GM12878 (cell line): Measurements from ENCODE around the gene MUC12. TPM values are rescaled to one million over a fixed set of nuclear protein-coding genes. Genes with fewer than 3 reads are reported as not detected.

Experiments
- BHLHE40 ChIP-seq, 2 experiments: fragments of 450-650 bp in 1 of 2; IDR thresholded peaks; 2 replicates each; pipeline ENCODE4 v1.6.1; 2011 to 2017; ENCODE audit warnings: low read depth in 2 of 2, borderline replicate concordance in 1 of 2, improper control_type of control experiment in 1 of 2, low read length in 1 of 2, mild to moderate bottlenecking in 1 of 2
- CHD4 ChIP-seq: fragments of 200-600 bp; sonication (generic); IDR thresholded peaks from 2 replicates; pipeline ENCODE4 v1.6.1; 2016; ENCODE audit warnings: mild to moderate bottlenecking
- EGR1 ChIP-seq, 2 experiments: IDR thresholded peaks; 1 replicate in 1 of 2; 2 replicates in 1 of 2; pipeline ENCODE4 v1.6.1; 2011 to 2012; ENCODE audit warnings: low read depth in 2 of 2, low read length in 2 of 2, borderline replicate concordance in 1 of 2, mild to moderate bottlenecking in 1 of 2, moderate library complexity in 1 of 2
- HDAC2 ChIP-seq: fragments of 200-600 bp; sonication (generic); IDR thresholded peaks from 2 replicates; pipeline ENCODE4 v1.6.1; 2017
- MXI1 ChIP-seq: fragments of 150-350 bp; IDR thresholded peaks from 2 replicates; pipeline ENCODE4 v1.6.1; 2011; ENCODE audit warnings: low read depth, mild to moderate bottlenecking, inconsistent platforms, low read length, improper control_type of control experiment
- RFX5 ChIP-seq: IDR thresholded peaks from 2 replicates; pipeline ENCODE4 v1.6.1; 2011; ENCODE audit warnings: low read depth, low read length, improper control_type of control experiment
- SMC3 ChIP-seq: IDR thresholded peaks from 2 replicates; pipeline ENCODE4 v1.6.1; 2011; ENCODE audit warnings: low read length, improper control_type of control experiment, borderline replicate concordance
- SREBF2 ChIP-seq: IDR thresholded peaks from 2 replicates; pipeline ENCODE4 v1.6.1; 2012; ENCODE audit warnings: mild to moderate bottlenecking, low read length
- TBL1XR1 ChIP-seq: IDR thresholded peaks from 2 replicates; pipeline ENCODE4 v1.6.1; 2012; ENCODE audit warnings: low read depth, low read length, improper control_type of control experiment
- TCF12 ChIP-seq: IDR thresholded peaks from 2 replicates; pipeline ENCODE4 v1.6.1; 2011; ENCODE audit warnings: low read depth, mild to moderate bottlenecking, low read length
- YBX1 ChIP-seq: fragments of 450-650 bp; IDR thresholded peaks from 2 replicates; pipeline ENCODE4 v1.6.1; 2016; ENCODE audit warnings: antibody characterized with exemption
- YY1 ChIP-seq: IDR thresholded peaks from 2 replicates; pipeline ENCODE4 v1.6.1; 2011; ENCODE audit warnings: low read depth, mild to moderate bottlenecking, low read length
- polyA plus RNA-seq, 11 experiments: library from polyadenylated mRNA; depleted of rRNA in 4 of 11; unstranded in 6 of 11; stranded (reverse) in 5 of 11; fragments of >200 nt; fragmentation: Nextera tagmentation in 4 of 11; fragmentation: Illumina TruSeq in 1 of 11; extraction: Ambion mirVana in 4 of 11; extraction: Trizol in 1 of 11; gene quantifications; 1 replicate in 1 of 11; 2 replicates in 10 of 11; pipeline versions ENCODE4 v1.2.1 to v1.2.3, GENCODE V29; 2011 to 2016; ENCODE audit warnings: inconsistent platforms in 2 of 11, missing spikeins in 2 of 11, low read depth in 1 of 11
- total RNA-seq, 4 experiments: library from RNA; depleted of rRNA in 3 of 4; stranded (reverse); fragments of >200 nt in 3 of 4; fragmentation: Illumina TruSeq in 1 of 4; extraction: Trizol in 1 of 4; gene quantifications; 2 replicates each; pipeline versions ENCODE4 v1.2.1 to v1.2.3, GENCODE V29; 2013 to 2021
- TF ChIP-seq, protein P1 (sequence below): IDR thresholded peaks from 2 replicates; pipeline ENCODE4 v1.6.1; 2011; ENCODE audit warnings: borderline replicate concordance, low read depth, mild to moderate bottlenecking, moderate library complexity, low read length; ENCODE audit not compliant: insufficient read depth, poor library complexity, severe bottlenecking
- TF ChIP-seq, protein P2 (sequence below): IDR thresholded peaks from 2 replicates; pipeline ENCODE4 v1.6.1; 2011; ENCODE audit warnings: low read depth, mild to moderate bottlenecking, low read length, moderate library complexity, borderline replicate concordance; ENCODE audit errors: extremely low read depth
- TF ChIP-seq, protein P3 (sequence below): IDR thresholded peaks from 2 replicates; pipeline ENCODE4 v1.6.1; 2012; ENCODE audit warnings: low read depth, low read length, improper control_type of control experiment
- TF ChIP-seq, protein P4 (sequence below): fragments of 450-650 bp; IDR thresholded peaks from 2 replicates; pipeline ENCODE4 v1.6.1; 2017; ENCODE audit warnings: mild to moderate bottlenecking, moderate library complexity

Gene MUC12
- total and polyA plus RNA-seq, 10 of the 15 experiments (the other 5 are each of a cell fraction or from before 2014, with no cell fraction given): 1.7 to 4.5 (median 2.6) TPM

DNA sequence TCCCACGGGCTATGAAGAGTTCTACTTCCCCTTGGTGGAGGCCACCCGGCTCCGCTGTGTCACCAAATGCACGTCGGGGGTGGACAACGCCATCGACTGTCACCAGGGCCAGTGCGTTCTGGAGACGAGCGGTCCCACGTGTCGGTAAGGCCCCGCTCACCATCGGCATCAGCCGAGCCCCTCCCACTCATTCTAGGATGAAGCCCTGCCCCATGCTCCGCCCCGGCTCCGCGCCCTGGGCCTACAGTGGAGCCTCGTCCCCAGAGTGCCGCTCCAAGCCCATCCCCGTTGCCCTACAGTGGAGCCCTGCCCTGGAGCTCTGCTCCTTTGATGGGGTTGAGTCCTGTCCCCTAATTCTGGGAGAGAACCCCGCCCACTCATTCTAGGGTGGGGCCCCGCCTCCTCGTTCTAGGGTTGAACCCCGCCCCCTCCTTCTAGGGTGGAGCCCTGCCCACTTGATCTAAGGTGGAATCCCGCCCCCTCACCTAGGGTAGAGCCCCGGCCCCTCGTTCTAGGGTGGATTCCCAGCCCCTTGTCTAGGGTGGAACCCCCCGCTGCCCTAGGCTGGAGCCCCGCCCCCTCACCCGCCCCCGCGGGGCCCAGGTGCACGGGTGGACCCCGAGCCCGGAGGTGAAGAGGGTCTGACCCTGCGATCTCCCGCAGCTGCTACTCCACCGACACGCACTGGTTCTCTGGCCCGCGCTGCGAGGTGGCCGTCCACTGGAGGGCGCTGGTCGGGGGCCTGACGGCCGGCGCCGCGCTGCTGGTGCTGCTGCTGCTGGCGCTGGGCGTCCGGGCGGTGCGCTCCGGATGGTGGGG, 3.4 kb upstream of the MUC12 start (continued):
- TF ChIP-seq, protein P1, sequence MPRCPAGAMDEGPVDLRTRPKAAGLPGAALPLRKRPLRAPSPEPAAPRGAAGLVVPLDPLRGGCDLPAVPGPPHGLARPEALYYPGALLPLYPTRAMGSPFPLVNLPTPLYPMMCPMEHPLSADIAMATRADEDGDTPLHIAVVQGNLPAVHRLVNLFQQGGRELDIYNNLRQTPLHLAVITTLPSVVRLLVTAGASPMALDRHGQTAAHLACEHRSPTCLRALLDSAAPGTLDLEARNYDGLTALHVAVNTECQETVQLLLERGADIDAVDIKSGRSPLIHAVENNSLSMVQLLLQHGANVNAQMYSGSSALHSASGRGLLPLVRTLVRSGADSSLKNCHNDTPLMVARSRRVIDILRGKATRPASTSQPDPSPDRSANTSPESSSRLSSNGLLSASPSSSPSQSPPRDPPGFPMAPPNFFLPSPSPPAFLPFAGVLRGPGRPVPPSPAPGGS: no peak
- no peak for TF ChIP-seq RFX5
- peak in 1 of 2 experiments; percentile 45; a peak in 2 of 3 replicates for TF ChIP-seq EGR1 (IDR thresholded peaks at IDR 0.05; ENCODE audit: borderline replicate concordance in 1 of 2, low read depth in 2 of 2, low read length in 2 of 2)
- peak; percentile 85 for TF ChIP-seq SMC3
- no peak for TF ChIP-seq YBX1
- TF ChIP-seq, protein P2, sequence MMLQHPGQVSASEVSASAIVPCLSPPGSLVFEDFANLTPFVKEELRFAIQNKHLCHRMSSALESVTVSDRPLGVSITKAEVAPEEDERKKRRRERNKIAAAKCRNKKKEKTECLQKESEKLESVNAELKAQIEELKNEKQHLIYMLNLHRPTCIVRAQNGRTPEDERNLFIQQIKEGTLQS: no peak
- TF ChIP-seq BHLHE40 (IDR thresholded peaks at IDR 0.05; ENCODE audit: borderline replicate concordance in 1 of 2, low read depth in 2 of 2, low read length in 1 of 2): peak in 1 of 2 experiments; percentile 53; a peak in 2 of 4 replicates
- TF ChIP-seq YY1: peak; percentile 75
- TF ChIP-seq TCF12: 0 out of 2 replicates have a peak, but pooled peaks have one; percentile 54
- TF ChIP-seq TBL1XR1: no peak
- TF ChIP-seq, protein P3, sequence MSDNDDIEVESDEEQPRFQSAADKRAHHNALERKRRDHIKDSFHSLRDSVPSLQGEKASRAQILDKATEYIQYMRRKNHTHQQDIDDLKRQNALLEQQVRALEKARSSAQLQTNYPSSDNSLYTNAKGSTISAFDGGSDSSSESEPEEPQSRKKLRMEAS: no peak
- TF ChIP-seq HDAC2: no peak
- no peak for TF ChIP-seq CHD4
- no peak; the same call in 1 of the 2 replicates for TF ChIP-seq MXI1
- TF ChIP-seq, protein P4, sequence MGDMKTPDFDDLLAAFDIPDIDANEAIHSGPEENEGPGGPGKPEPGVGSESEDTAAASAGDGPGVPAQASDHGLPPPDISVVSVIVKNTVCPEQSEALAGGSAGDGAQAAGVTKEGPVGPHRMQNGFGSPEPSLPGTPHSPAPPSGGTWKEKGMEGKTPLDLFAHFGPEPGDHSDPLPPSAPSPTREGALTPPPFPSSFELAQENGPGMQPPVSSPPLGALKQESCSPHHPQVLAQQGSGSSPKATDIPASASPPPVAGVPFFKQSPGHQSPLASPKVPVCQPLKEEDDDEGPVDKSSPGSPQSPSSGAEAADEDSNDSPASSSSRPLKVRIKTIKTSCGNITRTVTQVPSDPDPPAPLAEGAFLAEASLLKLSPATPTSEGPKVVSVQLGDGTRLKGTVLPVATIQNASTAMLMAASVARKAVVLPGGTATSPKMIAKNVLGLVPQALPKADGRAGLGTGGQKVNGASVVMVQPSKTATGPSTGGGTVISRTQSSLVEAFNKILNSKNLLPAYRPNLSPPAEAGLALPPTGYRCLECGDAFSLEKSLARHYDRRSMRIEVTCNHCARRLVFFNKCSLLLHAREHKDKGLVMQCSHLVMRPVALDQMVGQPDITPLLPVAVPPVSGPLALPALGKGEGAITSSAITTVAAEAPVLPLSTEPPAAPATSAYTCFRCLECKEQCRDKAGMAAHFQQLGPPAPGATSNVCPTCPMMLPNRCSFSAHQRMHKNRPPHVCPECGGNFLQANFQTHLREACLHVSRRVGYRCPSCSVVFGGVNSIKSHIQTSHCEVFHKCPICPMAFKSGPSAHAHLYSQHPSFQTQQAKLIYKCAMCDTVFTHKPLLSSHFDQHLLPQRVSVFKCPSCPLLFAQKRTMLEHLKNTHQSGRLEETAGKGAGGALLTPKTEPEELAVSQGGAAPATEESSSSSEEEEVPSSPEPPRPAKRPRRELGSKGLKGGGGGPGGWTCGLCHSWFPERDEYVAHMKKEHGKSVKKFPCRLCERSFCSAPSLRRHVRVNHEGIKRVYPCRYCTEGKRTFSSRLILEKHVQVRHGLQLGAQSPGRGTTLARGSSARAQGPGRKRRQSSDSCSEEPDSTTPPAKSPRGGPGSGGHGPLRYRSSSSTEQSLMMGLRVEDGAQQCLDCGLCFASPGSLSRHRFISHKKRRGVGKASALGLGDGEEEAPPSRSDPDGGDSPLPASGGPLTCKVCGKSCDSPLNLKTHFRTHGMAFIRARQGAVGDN: no peak
- TF ChIP-seq SREBF2: no peak
